ENCODE data around the gene SDHC.

The SDHC gene

GRCh38 chr1:161314201-161314981 lies at the start of gene SDHC:
TSS of gene SDHC (plus strand) at chr1:161314381. CDS start at chr1:161314406, 25 bp downstream.
- peak; percentile 93 for DNase-seq

- no peak for DNase-seq
Observed at GRCh38 chr1:161265305-161265704, 48.9 kb upstream of the SDHC start.

DNA sequence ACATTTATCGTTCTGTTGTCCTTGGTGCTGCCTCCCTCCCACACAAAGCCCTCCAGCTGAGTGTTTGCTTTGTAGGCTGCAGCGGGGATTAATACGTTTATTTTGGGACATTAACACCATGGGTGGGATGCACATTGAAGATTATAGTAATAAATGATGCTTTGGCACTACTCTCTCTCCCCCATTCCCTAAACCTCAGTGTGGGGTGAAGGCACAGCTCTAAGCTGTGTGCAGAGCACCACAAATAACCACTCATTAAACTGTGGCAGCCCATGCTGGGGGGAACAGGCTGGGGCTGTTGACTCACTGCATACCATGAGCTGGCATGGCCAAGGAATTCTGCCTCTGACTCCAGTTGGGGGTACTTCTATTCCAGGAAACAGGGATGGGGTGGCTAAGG lies 48.0 kb upstream of the SDHC start:
- no peak for DNase-seq

GRCh38 chr1:161266836-161267235 lies 47.3 kb upstream of the SDHC start:
- no peak for DNase-seq

GRCh38 chr1:161267321-161267720 lies 46.9 kb upstream of the SDHC start:
- peak; percentile 2 for DNase-seq

- DNase-seq: no peak
Observed at GRCh38 chr1:161273402-161273801, 40.8 kb upstream of the SDHC start.

GRCh38 chr1:161274874-161275273 lies 39.3 kb upstream of the SDHC start:
- DNase-seq: no peak

GRCh38 chr1:161282991-161283390 lies 31.2 kb upstream of the SDHC start:
- no peak for DNase-seq

GRCh38 chr1:161285113-161285512 lies 29.1 kb upstream of the SDHC start:
- DNase-seq: no peak

GRCh38 chr1:161285521-161285920 lies 28.7 kb upstream of the SDHC start:
- no peak for DNase-seq

DNA sequence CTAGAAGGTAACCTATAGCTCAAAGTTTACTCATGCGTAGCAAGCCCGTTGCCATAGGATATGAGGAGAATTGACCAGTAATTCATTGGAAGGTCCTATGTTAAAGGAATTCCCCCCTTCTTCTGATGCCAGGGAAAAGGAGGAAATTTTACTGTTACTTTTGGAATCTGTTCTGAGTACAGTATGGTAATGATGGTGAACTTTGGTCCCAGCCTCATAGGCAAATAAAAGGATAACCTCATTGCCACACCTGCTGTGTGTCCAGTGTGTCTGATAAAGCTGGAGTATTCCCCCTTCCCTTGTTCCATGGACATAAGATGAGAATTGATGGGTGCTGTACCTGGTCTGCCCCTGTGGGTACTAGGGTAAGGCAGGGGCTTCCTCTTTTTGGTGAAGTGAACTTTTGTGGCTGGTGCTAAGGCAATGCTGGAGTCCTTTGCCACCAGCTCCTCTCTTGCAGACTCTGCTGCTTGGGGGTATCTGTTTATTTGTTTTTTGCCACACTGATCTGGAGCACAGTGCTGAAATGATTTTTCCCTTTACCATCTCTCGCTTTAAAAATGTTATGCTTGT lies 26.6 kb upstream of the SDHC start:
- no peak for DNase-seq

DNA sequence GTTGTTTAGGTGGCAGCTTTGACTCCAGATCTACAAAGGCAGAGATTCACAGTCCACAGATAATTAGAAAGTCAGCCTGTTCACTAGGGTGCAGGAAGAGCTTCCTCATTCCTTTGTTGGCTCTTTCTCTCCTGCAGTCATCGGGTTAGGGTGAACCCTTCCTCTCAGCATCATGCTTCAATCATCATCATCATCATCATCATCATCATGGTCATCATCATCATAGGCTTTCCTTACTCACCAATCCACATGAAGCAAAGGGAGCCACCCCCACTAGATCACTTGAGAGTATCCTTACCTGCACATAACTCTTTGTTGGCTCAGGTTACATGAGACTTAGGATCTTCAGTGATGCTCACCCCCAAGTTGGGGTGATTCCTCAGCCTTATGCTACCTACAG lies 23.4 kb upstream of the SDHC start:
- DNase-seq: no peak

DNA sequence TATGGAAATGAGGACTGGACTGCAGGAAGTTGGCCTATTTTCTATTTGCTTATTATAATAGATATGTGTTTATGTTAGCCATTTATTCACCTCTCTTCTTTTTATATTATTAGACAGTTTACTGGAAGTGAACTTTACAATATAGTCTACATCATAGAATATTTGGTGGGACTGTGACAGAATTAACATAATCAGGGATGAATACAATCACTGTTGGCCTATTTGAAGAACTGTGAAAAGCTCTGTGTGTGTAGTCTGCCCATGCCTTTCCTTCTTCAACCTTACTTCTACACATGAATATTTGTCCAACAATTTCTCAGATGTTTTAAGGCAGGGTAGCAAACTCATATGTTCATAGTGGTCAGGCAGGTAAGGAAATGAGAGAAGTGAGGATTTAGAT lies 16.8 kb upstream of the SDHC start:
- DNase-seq: no peak

DNA sequence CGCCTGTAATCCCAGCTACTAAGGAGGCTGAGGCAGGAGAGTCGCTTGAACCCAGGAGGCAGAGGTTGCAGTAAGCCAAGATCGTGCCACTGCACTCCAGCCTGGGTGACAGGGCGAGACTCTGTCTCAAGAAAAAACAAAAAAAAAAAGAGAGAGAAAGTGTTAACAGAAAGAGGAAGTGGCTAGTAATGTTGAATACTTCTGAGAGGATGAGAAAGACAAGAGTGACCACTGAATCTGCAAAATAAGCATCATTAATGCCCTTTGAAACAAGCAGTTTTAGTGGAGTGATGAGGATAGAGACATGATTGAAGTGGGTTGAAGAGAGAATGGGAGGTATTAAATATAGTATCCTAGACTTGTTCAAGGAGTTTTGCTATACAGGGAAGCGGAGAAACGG lies 16.1 kb upstream of the SDHC start:
- DNase-seq: no peak

DNA sequence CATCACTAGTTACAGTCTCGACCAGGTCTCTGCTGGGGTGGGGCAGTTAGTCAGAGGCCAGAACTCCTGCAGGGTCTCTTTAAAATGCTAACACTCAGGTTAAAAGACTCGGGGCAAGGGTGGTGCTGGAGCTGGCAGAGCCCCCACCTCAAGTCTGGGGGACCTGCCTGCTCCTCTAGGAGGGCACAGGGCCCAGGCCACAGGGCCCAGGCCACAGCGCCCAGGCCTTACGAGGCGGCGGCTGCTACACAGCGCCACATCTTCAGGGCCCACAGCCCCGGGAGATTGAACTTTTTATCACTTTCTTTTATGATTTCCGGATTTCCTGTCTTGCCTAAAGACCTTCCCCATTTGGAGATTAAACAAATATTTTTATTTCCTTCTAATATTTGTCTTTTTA lies 14.8 kb upstream of the SDHC start:
- DNase-seq: no peak

DNA sequence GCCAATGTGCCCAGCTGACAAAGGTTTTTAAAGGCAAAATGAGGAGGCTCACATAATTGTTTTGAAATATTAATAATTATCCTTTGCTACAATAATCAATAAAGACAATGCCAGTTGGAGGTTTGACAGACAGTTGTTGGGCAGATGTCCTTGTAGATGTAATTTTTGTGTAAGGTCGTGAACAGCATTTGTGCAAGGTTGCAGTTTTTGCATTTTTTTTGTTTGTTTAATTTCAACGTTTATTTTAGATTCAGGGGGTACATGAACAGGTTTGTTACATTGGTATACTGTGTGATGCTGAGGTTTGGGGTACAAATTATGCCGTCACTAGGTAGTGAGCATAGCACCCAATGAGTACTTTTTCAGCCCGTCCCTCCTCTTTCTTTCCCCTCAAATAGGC lies 13.7 kb upstream of the SDHC start:
- no peak for DNase-seq

GRCh38 chr1:161304927-161305866 lies 9.0 kb upstream of the SDHC start:
- DNase-seq: peak; percentile 10

- DNase-seq: peak; percentile 96
Observed at GRCh38 chr1:161305867-161306519, 8.2 kb upstream of the SDHC start.

- peak; percentile 35 for DNase-seq
Observed at GRCh38 chr1:161307230-161307768, 6.9 kb upstream of the SDHC start.

DNA sequence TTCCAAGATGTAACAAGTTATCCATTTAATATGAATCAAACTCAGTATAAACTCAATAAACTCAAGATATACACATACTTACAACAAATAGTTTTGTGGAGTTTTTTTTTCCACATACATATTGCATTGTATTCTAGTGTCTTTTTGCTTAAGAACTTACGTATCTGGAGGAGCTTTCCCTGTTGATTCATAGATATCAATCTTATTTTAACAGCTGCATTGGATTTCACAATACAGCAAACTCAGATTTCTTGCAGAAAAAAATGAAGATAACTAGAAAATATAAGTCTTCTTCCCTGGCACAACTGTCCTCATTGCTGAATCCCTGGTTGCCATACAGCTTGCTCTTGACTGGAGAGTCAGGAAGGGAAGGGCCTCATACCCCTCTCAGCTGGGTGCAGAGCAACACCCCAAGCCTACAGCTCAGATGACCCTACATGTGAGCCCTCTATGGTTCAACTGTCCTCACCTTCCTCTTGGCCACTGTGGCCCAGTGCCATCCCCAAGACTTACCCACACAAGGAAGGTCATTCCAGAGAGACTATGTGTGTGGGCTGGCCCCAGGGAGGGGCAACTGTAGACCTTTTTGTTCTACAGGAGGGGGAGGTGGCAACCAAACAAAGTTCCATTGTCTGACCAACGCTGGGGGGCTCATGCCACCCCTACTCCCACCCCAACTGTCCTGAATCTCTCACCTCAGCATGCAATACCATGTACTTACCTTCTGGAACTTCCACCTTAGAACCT lies 6.1 kb upstream of the SDHC start:
- no peak for DNase-seq

GRCh38 chr1:161309868-161310267 lies 4.3 kb upstream of the SDHC start, which contains the start of gene MPZ:
TSS of gene MPZ (minus strand) at chr1:161309968. CDS start at chr1:161309905, 63 bp downstream.
- DNase-seq: no peak

Measured in CD4-positive, alpha-beta T cell treated with Interleukin-17A for 1 hour (primary cell).